Middle frontal gyrus (tissue), 1 donor: ENCODE measurements around the gene RIOX2.

Source experiments
- DNase-seq: peaks from one replicate; pipeline ENCODE4 v3.0.0-alpha.2; 2015; ENCODE audit warnings: low spot score; ENCODE audit errors: extremely low spot score

RIOX2 gene

DNA sequence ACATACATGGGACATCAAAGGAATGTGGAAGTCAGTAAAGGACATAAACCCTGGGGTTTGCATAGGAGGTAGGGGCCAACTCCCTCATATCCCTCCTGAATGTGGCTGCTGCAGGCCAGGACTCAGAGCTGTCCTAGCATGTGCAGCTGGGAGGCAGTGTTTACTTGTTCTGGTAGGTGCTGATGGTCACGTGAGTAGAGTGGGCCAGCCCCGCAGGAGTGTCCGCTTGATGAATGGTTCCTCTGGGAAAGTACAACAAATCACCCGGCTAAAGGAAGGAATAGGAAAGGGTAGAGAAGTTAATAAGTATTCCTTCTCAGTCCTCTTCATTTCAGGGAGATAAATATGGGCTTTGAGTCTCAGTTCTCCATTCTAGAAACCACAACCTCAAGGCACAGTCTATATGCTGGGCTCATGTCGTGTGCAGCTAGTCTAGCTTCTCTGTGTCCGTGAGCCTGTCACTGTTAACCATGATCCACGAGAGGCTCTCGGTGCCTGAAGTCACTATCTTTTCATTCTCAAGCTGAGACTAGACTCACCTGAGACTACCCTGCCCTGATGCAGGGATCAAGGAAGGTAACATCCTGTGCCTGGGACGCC lies 17.9 kb downstream of the RIOX2 start:
- no peak for DNase-seq

DNA sequence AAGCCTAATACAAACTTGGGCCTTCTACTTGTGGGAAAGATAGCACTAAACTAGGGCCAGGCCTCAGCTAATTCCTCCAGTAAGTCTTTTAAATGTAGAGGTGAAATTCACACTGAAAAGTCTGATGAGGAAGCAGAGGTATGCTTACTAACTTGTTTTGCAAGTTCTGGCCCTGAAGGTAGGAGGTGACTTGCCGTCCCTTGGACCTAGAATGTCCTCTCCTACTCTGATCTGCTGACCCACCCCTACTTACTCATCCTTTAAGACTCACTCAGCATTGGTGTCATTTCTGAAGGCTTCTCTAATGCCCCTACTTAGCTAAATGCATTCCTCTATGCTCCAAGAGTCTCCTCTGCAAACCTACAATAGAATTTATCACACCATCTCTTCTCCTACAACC lies 19.4 kb downstream of the RIOX2 start:
- no peak for DNase-seq

- no peak for DNase-seq
These were observed 20.0 kb downstream of the RIOX2 start for GRCh38 chr3:97952280-97952679.

DNA sequence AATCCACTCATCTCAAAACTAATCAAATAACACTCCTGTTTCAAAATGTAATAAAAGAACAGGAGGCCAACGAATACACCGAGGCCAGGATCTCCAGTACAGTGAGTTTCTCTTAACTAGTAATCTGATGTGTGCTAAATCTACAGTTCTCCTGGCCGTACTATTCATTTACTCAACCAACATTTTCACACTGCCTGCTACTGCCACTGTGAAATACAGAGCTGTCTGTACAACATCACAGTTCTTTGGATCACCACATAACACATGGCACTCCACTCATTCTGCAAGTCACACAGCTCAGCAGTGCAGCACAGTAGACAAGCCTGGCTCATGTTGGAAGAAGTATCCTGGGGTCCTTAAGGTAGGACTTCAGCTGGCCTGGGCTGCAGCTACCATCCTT lies 21.9 kb downstream of the RIOX2 start:
- no peak for DNase-seq

- DNase-seq = no peak
These were observed 22.5 kb downstream of the RIOX2 start for GRCh38 chr3:97949743-97950142.

DNA sequence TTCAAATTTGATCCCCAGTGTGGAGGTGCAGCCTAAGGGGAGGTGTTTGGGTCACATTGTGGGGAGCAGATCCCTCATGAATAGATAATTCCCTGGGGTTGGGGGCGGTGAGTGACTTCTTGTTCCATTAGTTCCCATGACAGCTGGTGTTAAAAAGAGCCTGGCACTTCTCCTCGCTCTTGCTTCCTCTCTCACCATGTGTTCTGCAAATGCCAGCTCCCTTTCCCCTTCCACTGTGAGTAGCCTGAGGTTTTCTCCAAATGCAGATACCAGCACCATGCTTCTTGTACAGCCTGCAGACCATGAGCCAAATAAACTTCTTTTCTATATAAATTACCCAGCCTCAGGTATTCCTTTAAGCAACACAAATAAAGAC lies 23.1 kb downstream of the RIOX2 start:
- DNase-seq = no peak

DNA sequence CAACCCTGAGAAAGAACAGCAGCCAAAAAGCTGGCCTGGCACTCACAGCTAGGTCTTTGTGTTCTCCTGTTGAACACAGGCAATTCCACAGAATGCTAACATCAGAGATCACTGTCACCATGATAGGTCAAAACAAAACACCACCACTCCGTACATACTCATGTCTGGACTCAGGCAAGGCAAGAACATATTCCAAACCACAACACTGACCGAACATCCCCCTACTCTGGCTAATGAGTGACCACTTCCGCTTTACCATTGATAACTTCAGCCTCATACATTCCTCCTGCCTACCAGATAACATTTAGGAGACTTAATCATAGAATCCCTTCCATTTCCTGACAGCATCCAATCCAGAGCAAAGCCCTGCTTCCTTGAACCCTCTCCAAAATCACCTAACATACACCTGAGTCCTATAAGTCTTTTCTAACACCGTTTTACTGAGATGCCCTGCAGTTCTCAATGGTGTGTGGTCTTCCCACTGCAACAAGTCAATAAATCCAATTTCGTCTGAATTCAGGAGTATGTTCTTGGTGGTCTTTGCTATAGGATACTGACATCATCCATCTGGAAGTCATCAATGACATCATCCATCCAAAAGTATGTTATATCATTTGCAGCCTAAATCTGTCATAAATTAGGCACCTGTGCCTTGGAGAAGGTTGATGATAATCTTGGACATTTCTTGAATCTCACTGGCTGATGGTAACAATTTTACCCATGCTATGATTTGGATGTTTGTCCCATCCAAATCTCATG lies 23.7 kb downstream of the RIOX2 start:
- no peak for DNase-seq

DNA sequence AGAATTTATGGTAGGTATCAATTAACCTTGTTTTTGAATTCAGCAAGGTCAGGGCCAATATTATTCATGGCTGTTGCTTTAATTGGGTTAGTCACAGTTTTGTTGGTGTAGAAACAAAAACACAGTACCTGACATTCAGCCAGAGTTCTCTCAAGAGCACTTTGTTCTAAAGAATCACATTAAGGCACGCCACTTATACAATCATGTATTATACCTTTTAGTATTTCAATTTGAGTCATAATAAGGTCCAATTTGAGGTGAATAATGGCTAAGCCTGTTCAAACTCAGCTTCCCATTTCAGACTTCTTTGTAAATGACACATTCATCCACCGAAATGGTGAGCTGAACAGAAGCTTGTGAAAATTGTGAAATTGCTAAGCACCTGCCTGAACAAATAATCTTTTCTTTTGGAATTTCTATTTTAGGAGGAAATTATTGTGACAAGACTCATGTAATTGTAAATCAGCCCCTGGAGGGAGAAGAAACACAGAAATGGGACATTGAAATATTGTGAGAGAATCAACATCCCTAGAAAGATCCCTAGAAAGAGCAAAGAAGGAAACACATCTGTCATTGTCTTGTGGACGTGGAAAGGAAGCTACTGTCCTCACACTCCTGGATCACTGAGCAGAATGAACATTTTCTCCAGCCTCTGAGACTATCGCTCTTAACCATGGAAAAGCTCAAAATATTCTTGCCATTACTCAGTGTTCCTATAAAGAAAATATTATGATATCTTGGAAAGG lies 29.3 kb downstream of the RIOX2 start:
- no peak for DNase-seq

DNA sequence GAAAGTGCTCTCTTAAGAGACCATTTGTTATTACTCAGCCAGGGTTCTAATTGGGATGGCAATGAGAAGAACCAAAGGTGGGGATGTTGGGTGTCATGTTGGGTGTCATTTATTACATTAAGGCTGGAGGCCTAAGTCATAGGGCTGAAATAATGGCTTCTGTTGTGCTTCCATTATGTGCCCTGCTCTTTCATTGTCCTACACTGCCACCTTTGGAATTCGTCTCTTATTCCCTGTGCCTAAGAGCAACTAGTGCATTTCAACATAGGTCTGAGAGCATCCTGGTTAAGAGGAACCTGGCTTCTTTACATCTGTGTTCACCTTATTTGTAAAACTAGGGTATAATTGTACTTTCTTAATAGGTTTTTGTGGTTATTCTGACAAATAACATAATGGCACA lies 32.2 kb downstream of the RIOX2 start:
- no peak for DNase-seq

DNA sequence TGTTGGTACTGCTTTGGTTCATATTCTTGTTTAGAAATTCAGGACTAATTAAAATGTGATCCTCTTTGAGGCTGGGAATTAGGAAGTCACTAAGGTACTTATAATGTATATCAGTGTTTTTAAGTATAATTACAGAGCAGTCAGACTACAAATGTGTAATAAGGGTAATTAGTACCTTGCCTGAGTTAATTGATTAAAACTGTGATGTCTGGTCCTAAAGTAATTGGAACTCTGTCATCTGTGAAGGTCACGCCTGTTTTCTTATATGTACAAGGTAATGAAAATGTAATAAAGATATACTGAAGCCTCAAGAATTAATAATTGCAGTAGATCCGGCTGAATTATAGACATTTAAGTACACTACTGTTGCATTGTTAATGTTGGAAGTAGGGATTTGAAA lies 32.8 kb downstream of the RIOX2 start:
- DNase-seq = no peak

- no peak for DNase-seq
These were observed 33.8 kb downstream of the RIOX2 start for GRCh38 chr3:97938444-97938843.

DNA sequence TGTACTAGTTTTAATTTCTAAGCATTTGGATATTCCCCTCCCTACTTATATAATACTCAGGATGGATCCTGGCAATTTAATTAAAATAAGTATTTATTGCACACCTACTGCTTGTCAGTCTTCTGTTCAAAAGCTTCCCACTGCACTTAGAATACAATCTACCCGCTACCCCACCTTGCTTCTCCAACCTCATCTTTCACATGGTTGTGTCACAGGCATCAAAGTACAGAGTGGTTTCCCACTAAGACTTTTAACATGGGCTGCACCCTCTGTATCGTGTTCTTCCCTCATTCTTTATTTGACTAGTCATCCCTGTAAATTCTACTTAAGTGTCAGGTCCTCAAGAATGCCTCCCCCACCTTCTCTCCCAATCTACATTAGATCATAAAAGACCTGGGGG lies 35.0 kb downstream of the RIOX2 start:
- no peak for DNase-seq

- no peak for DNase-seq
These were observed 36.4 kb downstream of the RIOX2 start for GRCh38 chr3:97935842-97936241.

GRCh38 chr3:97934980-97935695 lies 37.1 kb downstream of the RIOX2 start:
- no peak for DNase-seq

DNA sequence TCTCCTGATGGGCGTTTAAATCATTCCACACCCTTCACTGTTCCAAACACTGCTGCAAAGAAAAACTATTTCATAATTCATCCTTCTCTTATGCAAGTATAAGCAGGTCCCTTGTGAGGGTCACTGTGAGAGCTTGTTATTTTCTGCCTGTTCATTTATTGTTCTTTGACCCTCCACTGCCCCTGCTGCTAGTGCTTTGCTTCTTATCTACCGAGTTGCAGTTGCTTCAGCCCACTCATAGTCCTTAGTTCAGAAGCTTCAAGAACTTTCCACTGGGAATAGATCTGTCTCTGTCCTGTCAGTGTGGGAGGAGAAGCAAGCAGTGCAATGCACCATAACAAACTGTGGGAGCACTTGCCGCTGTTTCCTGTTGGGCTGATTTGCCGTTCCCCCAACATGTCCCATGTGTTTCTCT lies 39.8 kb downstream of the RIOX2 start:
- DNase-seq = no peak

DNA sequence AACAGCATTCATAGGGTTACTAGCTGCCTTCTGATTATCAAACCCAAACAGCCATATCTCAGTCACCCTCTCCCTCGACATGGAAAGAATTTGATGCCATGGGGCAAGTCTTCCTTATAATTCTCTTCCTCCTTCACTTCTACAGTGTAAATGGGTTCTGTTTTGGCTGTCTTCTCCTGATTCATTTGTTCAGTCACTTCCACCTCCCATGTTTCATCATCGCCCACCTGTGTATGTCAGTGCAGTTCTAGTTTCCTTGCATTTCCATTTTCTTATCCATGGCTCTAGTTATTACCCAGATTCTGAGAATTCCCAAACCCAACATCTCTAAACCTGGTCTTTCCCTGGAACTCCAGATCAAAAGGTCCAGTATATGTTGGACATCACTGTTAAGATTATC lies 41.0 kb downstream of the RIOX2 start:
- DNase-seq = no peak

DNA sequence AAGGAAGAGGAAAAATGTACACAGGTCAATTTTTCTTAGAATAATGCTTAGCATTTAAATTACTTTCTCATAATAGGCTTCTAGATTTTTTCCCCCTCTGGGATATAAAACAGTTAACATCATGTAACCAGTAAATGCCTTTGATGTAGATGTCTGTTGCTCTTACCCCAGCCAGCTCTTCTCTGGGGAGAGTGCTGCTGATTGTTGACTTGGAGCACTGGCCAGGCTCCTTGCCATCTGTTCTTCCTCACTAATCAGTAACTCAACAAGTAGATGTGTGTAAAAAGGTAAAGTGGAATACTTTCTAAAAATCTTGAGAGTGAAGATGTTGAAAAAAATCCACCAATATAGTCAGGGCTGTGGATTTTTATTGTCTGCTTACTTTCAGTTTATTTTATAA lies 42.2 kb downstream of the RIOX2 start:
- no peak for DNase-seq

GRCh38 chr3:97928986-97929385 lies 43.2 kb downstream of the RIOX2 start:
- no peak for DNase-seq

DNA sequence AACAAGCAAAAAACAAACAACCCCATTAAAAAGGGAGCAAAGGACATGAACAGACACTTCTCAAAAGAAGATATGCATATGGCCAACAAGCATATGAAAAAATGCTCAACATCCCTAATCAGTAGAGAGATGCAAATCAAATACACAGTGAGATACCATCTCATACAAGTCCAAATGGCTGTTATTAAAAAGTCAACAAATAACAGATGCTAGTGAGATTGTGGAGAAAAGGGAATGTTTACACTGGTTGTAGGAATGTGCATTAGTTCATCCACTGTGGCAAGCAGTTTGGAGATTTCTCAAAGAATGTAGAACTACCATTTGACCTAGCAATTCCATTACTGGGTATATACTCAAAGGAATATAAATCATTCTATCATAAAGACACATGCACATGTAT lies 44.5 kb downstream of the RIOX2 start:
- DNase-seq = no peak

- no peak for DNase-seq
These were observed 54.3 kb downstream of the RIOX2 start for GRCh38 chr3:97917813-97918536.

DNA sequence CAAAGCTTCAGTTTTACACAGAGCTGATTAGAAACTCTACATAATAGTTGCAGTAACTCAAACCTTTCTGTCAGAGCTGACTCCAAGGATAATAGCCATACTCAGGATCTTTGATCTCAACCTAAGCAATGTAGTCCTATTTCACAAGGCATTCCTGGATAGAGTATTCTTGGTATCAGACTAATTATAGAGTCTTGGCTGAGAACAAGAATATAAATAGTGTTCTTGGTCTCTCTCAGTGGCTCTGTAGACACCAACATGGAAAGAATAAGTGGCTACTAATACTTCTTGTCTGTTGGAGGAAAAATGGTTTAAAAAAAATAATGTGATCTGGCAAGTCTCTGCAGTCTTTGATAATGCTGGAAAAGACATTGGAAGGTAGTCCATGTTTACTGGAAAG lies 55.7 kb downstream of the RIOX2 start:
- DNase-seq = no peak
